ENCODE data around the gene C3orf18.

Gene C3orf18

GRCh38 chr3:50604110-50604621 is 36.6 kb upstream of the C3orf18 start:
- no peak for DNase-seq

GRCh38 chr3:50603261-50604109 is 35.9 kb upstream of the C3orf18 start:
- no peak for DNase-seq

GRCh38 chr3:50602595-50603191 is 35.1 kb upstream of the C3orf18 start:
- DNase-seq: no peak

GRCh38 chr3:50600841-50601591 is 33.5 kb upstream of the C3orf18 start:
- DNase-seq: peak in 55 of 56 donors; percentile 10 to 87 (median 63)

GRCh38 chr3:50600141-50600753 is 32.7 kb upstream of the C3orf18 start:
- no peak for DNase-seq

- no peak for DNase-seq
These were observed 32.2 kb upstream of the C3orf18 start for GRCh38 chr3:50599716-50600118.

- no peak for DNase-seq
These were observed 31.7 kb upstream of the C3orf18 start for GRCh38 chr3:50599115-50599715.

GRCh38 chr3:50594253-50594785 is 26.8 kb upstream of the C3orf18 start:
- DNase-seq: no peak

GRCh38 chr3:50592568-50592967 is 25.0 kb upstream of the C3orf18 start:
- DNase-seq: no peak

- DNase-seq: no peak
These were observed 23.7 kb upstream of the C3orf18 start for GRCh38 chr3:50591196-50591741.

- no peak for DNase-seq
These were observed 21.3 kb upstream of the C3orf18 start for GRCh38 chr3:50588759-50589433.

GRCh38 chr3:50587806-50588758 is 20.5 kb upstream of the C3orf18 start:
- no peak for DNase-seq

- no peak for DNase-seq
These were observed 19.8 kb upstream of the C3orf18 start for GRCh38 chr3:50587373-50587772.

GRCh38 chr3:50586763-50587070 is 19.2 kb upstream of the C3orf18 start:
- no peak for DNase-seq

- no peak for DNase-seq
These were observed 18.6 kb upstream of the C3orf18 start for GRCh38 chr3:50585919-50586762.

GRCh38 chr3:50584391-50584790 is 16.8 kb upstream of the C3orf18 start:
- DNase-seq: no peak

- peak in 4 of 56 donors; percentile 13 to 57 (median 15) for DNase-seq
These were observed 16.4 kb upstream of the C3orf18 start for GRCh38 chr3:50583897-50584296.

GRCh38 chr3:50582083-50582482 is 14.5 kb upstream of the C3orf18 start:
- DNase-seq: no peak

All from nucleus accumbens (tissue), 56 donors.